HepG2 (cell line): ENCODE results near the gene SMG5. TPM values are rescaled to one million over a fixed set of nuclear protein-coding genes. Genes with fewer than 3 reads are reported as not detected.
A peak's percentile ranks its signal among the peaks of the same experiment; 100 is the strongest.

Experiments
- ATAC-seq: fragments of 200-7000 bp; cut with Tn5 transposase; 3 replicates; pipeline ENCODE4 v1.9.1; 2020; ENCODE audit warnings: mild to moderate bottlenecking, moderate library complexity
- BruUV-seq: library from RNA; stranded (reverse); fragments of 400-500 nt; replicated peaks from 2 replicates; lab custom pipeline; 2021; lab: Mats Ljungman, UMichigan
- CTCF ChIA-PET: fragments of 300-600 bp; formaldehyde crosslinking; extraction: SDS; loops from one replicate; lab custom pipeline; 2021; ENCODE audit warnings: low total read pairs, inconsistent platforms, low intra/inter-chr PET ratio; lab: Yijun Ruan, JAX
- POLR2A ChIA-PET: fragments of 350-600 bp; sonication (Branson Sonifier 250); formaldehyde crosslinking; loops from one replicate; lab custom pipeline; 2020; ENCODE audit warnings: antibody characterized with exemption, inconsistent platforms; lab: Yijun Ruan, JAX
- DNase-seq: peaks from one replicate; pipeline ENCODE4 v3.0.0-alpha.2; 2015; ENCODE audit warnings: low spot score
- FAIRE-seq: peaks from 3 replicates; lab custom pipeline; 2011; peaks lifted over from hg19 to GRCh38; lab: Jason Lieb, UNC
- H2AFZ ChIP-seq: one replicate; pipeline ENCODE4 v1.6.1; 2011; ENCODE audit warnings: low read length, inconsistent platforms
- H3K27ac ChIP-seq: fragments of 300-600 bp; 3 replicates; pipeline ENCODE4 v1.8.0; 2011; ENCODE audit warnings: mixed run types, mild to moderate bottlenecking, mixed read lengths, low read length, inconsistent platforms; ENCODE audit not compliant: insufficient read depth; ENCODE audit errors: extremely low read length
- H3K27me3 ChIP-seq, 2 experiments: fragments of 200-600 bp in 1 of 2; 2 replicates in 1 of 2; 3 replicates in 1 of 2; pipeline versions ENCODE4 v1.6.0 to v1.8.0; 2011; ENCODE audit warnings: low read length in 2 of 2, mild to moderate bottlenecking in 2 of 2, moderate library complexity in 2 of 2, inconsistent platforms in 1 of 2; ENCODE audit not compliant: insufficient read depth in 2 of 2, control insufficient read depth in 1 of 2
- H3K36me3 ChIP-seq, 2 experiments: fragments of 200-600 bp in 1 of 2; replicated peaks in 1 of 2; 2 replicates in 1 of 2; 3 replicates in 1 of 2; pipeline versions ENCODE4 v1.5.1 to v1.8.0; 2011; ENCODE audit warnings: low read length in 2 of 2, inconsistent platforms in 1 of 2; ENCODE audit not compliant: insufficient read depth in 2 of 2, control insufficient read depth in 1 of 2
- H3K4me1 ChIP-seq: 2 replicates; pipeline ENCODE4 v1.5.1; 2012; ENCODE audit warnings: low read length, inconsistent platforms; ENCODE audit not compliant: insufficient read depth
- H3K4me2 ChIP-seq: 2 replicates; pipeline ENCODE4 v1.6.0; 2011; ENCODE audit warnings: low read depth, low read length, inconsistent platforms
- H3K4me3 ChIP-seq, 3 experiments: fragments of 200-600 bp in 1 of 3; sonication (generic), shearing (Covaris generic) in 1 of 3; replicated peaks in 1 of 3; 2 replicates each; pipeline ENCODE4 v1.5.1; 2011 to 2016; ENCODE audit warnings: low read length in 3 of 3, inconsistent platforms in 2 of 3, low read depth in 2 of 3, mild to moderate bottlenecking in 2 of 3, control low read depth in 1 of 3, mixed read lengths in 1 of 3; ENCODE audit not compliant: insufficient read depth in 1 of 3
- H3K79me2 ChIP-seq: one replicate; pipeline ENCODE4 v1.6.1; 2011; ENCODE audit warnings: low read length, inconsistent platforms; ENCODE audit not compliant: insufficient read depth
- H3K9ac ChIP-seq: 2 replicates; pipeline ENCODE4 v1.6.0; 2011; ENCODE audit warnings: mild to moderate bottlenecking, low read depth, low read length, inconsistent platforms; ENCODE audit not compliant: insufficient read depth
- H3K9me3 ChIP-seq: 2 replicates; pipeline ENCODE4 v1.5.1; 2012; ENCODE audit warnings: mild to moderate bottlenecking, low read length
- H4K20me1 ChIP-seq: 2 replicates; pipeline ENCODE4 v1.6.0; 2011; ENCODE audit warnings: inconsistent platforms, mild to moderate bottlenecking, low read length, moderate library complexity; ENCODE audit not compliant: insufficient read depth
- CEBPB ChIP-seq: IDR thresholded peaks from 2 replicates; pipeline ENCODE4 v1.6.1; 2011; ENCODE audit warnings: low read depth, low read length, improper control_type of control experiment, borderline replicate concordance
- CEBPG ChIP-seq: IDR thresholded peaks from 2 replicates; pipeline ENCODE4 v1.6.1; 2016
- CHD2 ChIP-seq: IDR thresholded peaks from 2 replicates; pipeline ENCODE4 v1.6.1; 2011; ENCODE audit warnings: low read depth, low read length, improper control_type of control experiment
- MED13 ChIP-seq: sonication (generic); formaldehyde crosslinking; IDR thresholded peaks from 2 replicates; pipeline ENCODE4 v1.5.0; 2020; ENCODE audit warnings: missing genetic modification reagents
- MIER2 ChIP-seq: IDR thresholded peaks from 2 replicates; pipeline ENCODE4 v1.6.1; 2016; ENCODE audit warnings: missing biosample characterization, missing genetic modification reagents
- MXI1 ChIP-seq: IDR thresholded peaks from 3 replicates; pipeline ENCODE4 v1.6.1; 2012; ENCODE audit warnings: low read depth, low read length, inconsistent platforms, borderline replicate concordance
- SRSF9 ChIP-seq: fragments of 200-400 bp; formaldehyde crosslinking; IDR thresholded peaks from 2 replicates; pipeline ENCODE4 v1.6.1; 2018; ENCODE audit warnings: borderline replicate concordance, mild to moderate bottlenecking, low read depth, low read length; ENCODE audit not compliant: insufficient read depth, poor library complexity, severe bottlenecking
- ZEB1 ChIP-seq: IDR thresholded peaks from 2 replicates; pipeline ENCODE4 v1.6.1; 2012; ENCODE audit warnings: mild to moderate bottlenecking, low read depth, inconsistent platforms; ENCODE audit not compliant: insufficient replicate concordance
- ZIK1 ChIP-seq: sonication (generic); formaldehyde crosslinking; IDR thresholded peaks from 2 replicates; pipeline ENCODE4 v1.5.0; 2020; ENCODE audit warnings: mild to moderate bottlenecking, low read depth, missing genetic modification reagents, borderline replicate concordance
- ZNF318 ChIP-seq: sonication (generic); formaldehyde crosslinking; IDR thresholded peaks from 2 replicates; pipeline ENCODE4 v1.4.0; 2020; ENCODE audit warnings: mild to moderate bottlenecking, missing genetic modification reagents
- ZNF777 ChIP-seq: sonication (generic); formaldehyde crosslinking; IDR thresholded peaks from 2 replicates; pipeline ENCODE4 v1.4.0; 2020; ENCODE audit warnings: missing genetic modification reagents
- ZNF816 ChIP-seq: sonication (generic); formaldehyde crosslinking; IDR thresholded peaks from 2 replicates; pipeline ENCODE4 v1.8.0; 2022; ENCODE audit warnings: missing genetic modification reagents, mild to moderate bottlenecking, borderline replicate concordance
- WGBS: methylation state at CpG from one replicate; pipeline ENCODE4 v1.1.6; 2017; ENCODE audit warnings: low lambda C conversion rate; 5-methylcytosine and 5-hydroxymethylcytosine counted together
- in situ Hi-C: cut with HindIII; loops from 2 replicates; pipeline ENCODE4 v1.10.0; 2017; ENCODE audit warnings: low pct_unique_long_range_greater_than_20kb; ENCODE audit not compliant: extremely low pct_ligation_motif_present
- intact Hi-C: fragments of 100-400 bp; cut with micrococcal nuclease; formaldehyde crosslinking; loops from one replicate; pipeline ENCODE4 v1.10.0; 2022; ENCODE audit not compliant: unreplicated experiment
- polyA plus RNA-seq, 8 experiments: library from polyadenylated mRNA; depleted of rRNA in 3 of 8; stranded (reverse) in 7 of 8; unstranded in 1 of 8; fragments of >200 nt; fragmentation: Illumina TruSeq in 4 of 8; extraction: Trizol in 4 of 8; gene quantifications; 2 replicates each; pipeline versions ENCODE4 v1.2.1 to v1.2.3, GENCODE V29; 2011 to 2016; ENCODE audit warnings: low read depth in 4 of 8, missing spikeins in 1 of 8, mixed read lengths in 1 of 8; ENCODE audit not compliant: insufficient read depth in 1 of 8
- total RNA-seq, 5 experiments: library from RNA; depleted of rRNA; stranded (reverse); fragments of >200 nt; fragmentation: Illumina TruSeq; extraction: Trizol; gene quantifications; 2 replicates each; pipeline ENCODE4 v1.2.3, GENCODE V29; 2016; ENCODE audit warnings: low read depth in 1 of 5

The SMG5 gene
- total and polyA plus RNA-seq, 2 of the 13 experiments (the other 11 are each of a cell fraction or from before 2014, with no cell fraction given) = 50.5 to 84.0 TPM

- in situ Hi-C loops = no loop called here
- no peak overlapping the region for H3K27ac ChIP-seq
- peaks cover 21% of the 10 kb centered on the region for H3K4me1 ChIP-seq
- DNase-seq (no peak), ATAC-seq (peak; percentile 49), FAIRE-seq (peak; percentile 56)
- TF ChIP-seq MXI1 (no peak), CEBPB (peak; percentile 99), ZNF816 (CRISPR knock-in tag) (no peak), CHD2 (no peak), CEBPG (peak; percentile 98), SRSF9 (no peak)
- peaks cover 14% of the 10 kb centered on the region for H4K20me1 ChIP-seq
- intact Hi-C loops = no loop called here
- no peaks in the 10 kb centered on the region for H3K9me3 ChIP-seq
- POLR2A ChIA-PET = no interaction called here
- H3K79me2 ChIP-seq = peaks cover 36% of the 10 kb centered on the region
- 54% methylated on average over 5 of the region's 6 CpGs for WGBS
- H3K9ac ChIP-seq = no peak overlapping the region
- no peak overlapping the region for H2AFZ ChIP-seq
- no peak overlapping the region for H3K4me2 ChIP-seq
- no TSS peak for BruUV-seq
- CTCF ChIA-PET = no interaction called here
- H3K27me3 ChIP-seq = no peaks in the 10 kb centered on the region; a peak in 1 of 5 replicates
- peaks cover 39 to 80% of the 10 kb centered on the region in 2 experiments for H3K36me3 ChIP-seq
- no peak overlapping the region for H3K4me3 ChIP-seq
Measured at GRCh38 chr1:156276966-156277381, 5.7 kb downstream of the SMG5 start.

- Histone ChIP-seq H3K4me2 (no peak overlapping the region), H3K9ac (no peak overlapping the region), H3K36me3 (peaks cover 39 to 84% of the 10 kb centered on the region in 2 experiments), H3K4me1 (peaks cover 19% of the 10 kb centered on the region), H3K4me3 (no peak overlapping the region), H2AFZ (no peak overlapping the region), H3K79me2 (peaks cover 32% of the 10 kb centered on the region), H3K27me3 (no peaks in the 10 kb centered on the region), H4K20me1 (peaks cover 11% of the 10 kb centered on the region), H3K9me3 (no peaks in the 10 kb centered on the region), H3K27ac (no peak overlapping the region)
- DNase-seq (no peak), FAIRE-seq (no peak), ATAC-seq (no peak)
- intact Hi-C loops (no loop called here), in situ Hi-C loops (no loop called here)
- POLR2A ChIA-PET = no interaction called here
- BruUV-seq = no TSS peak
- CTCF ChIA-PET = no interaction called here
- TF ChIP-seq ZEB1 = no peak
- no peak for TF ChIP-seq ZNF318 (CRISPR knock-in tag)
- no peak for TF ChIP-seq MIER2 (CRISPR knock-in tag)
- TF ChIP-seq ZIK1 = no peak
- TF ChIP-seq MED13 (CRISPR knock-in tag) = no peak
- no peak for TF ChIP-seq ZNF777 (CRISPR knock-in tag)
Measured at GRCh38 chr1:156276532-156276931, 6.1 kb downstream of the SMG5 start.
